Pancreas (tissue), 10 donors: ENCODE results near the gene CKS1B. TPM values are rescaled to one million over a fixed set of nuclear protein-coding genes. Genes with fewer than 3 reads are reported as not detected.
A peak's percentile ranks its signal among the peaks of the same experiment; 100 is the strongest.

Source experiments
- ATAC-seq, 4 donors: fragments of 200-7000 bp; cut with Tn5 transposase; one replicate each; pipeline versions ENCODE4 v1.8.0 to v1.9.1; 2020; ENCODE audit warnings: mild to moderate bottlenecking in 4 of 4, moderate library complexity in 4 of 4
- DNase-seq, 6 donors: peaks; one replicate each; pipeline ENCODE4 v3.0.0-alpha.2; 2020
- FAIRE-seq: peaks from 2 replicates; lab custom pipeline; 2012; peaks lifted over from hg19 to GRCh38; lab: Jason Lieb, UNC
- H3K27ac ChIP-seq, 4 donors: fragments of 200-600 bp; sonication (generic); 1 replicate in 3 of 4; 2 replicates in 1 of 4; pipeline versions ENCODE4 v1.5.0 to v1.8.0; 2020
- H3K27me3 ChIP-seq, 4 donors: fragments of 200-600 bp; one replicate each; pipeline ENCODE4 v1.8.0; 2021
- H3K36me3 ChIP-seq, 3 donors: fragments of 200-600 bp; sonication (generic) in 1 of 3; one replicate each; pipeline versions ENCODE4 v1.5.0 to v1.8.0; 2020 to 2021
- H3K4me1 ChIP-seq, 3 donors: fragments of 200-600 bp; one replicate each; pipeline ENCODE4 v1.8.0; 2021
- H3K4me3 ChIP-seq, 4 donors: fragments of 200-600 bp; sonication (generic) in 2 of 4; one replicate each; pipeline versions ENCODE4 v1.5.0 to v1.8.0; 2020 to 2021
- H3K9me3 ChIP-seq, 4 donors: fragments of 200-600 bp; one replicate each; pipeline ENCODE4 v1.8.0; 2021
- WGBS, 2 donors: extraction: QIAGEN DNeasy Blood & Tissue Kit; methylation state at CpG; one replicate each; pipeline ENCODE4 v1.1.7; 2013; 5-methylcytosine and 5-hydroxymethylcytosine counted together
- intact Hi-C, 3 donors: fragments of 100-400 bp; cut with DNase I; formaldehyde crosslinking; loops; one replicate each; pipeline versions ENCODE4 v1.11.1 to v1.14.2; 2022
- polyA plus RNA-seq, 2 donors: library from polyadenylated mRNA; stranded (reverse); fragments of 200-250 nt; gene quantifications; one replicate each; pipeline ENCODE4 v1.2.3, GENCODE V29; 2013
- total RNA-seq, 6 donors: library from RNA; stranded (reverse); fragmentation: NEBNext Ultra II Directional in 4 of 6; extraction: Animal tissue kit (Norgen Biotek cat#: 25700) in 4 of 6; gene quantifications; one replicate each; pipeline versions ENCODE4 v1.2.1 to v1.2.4, GENCODE V29; 2021 to 2023
- TF ChIP-seq, protein P1 (sequence below), 4 donors: fragments of 200-600 bp; sonication (generic) in 3 of 4; IDR thresholded peaks; one replicate each; pipeline versions ENCODE4 v1.5.0 to v1.8.0; 2021; ENCODE audit warnings: antibody characterized with exemption in 4 of 4
- donor health status: healthy with polysubstance abuse.
- donor health status: DM: no; HTN: no; CAD: no; lungs with moderate emphysema.
- donor health status: DM: no; HTN: no; CAD: no.
- donor health status: control.
- donor health status: control.
- donor health status: Bipolar disorder and iron deficiency.
- donor health status: DM: yes; HTN: yes; CAD: no.
- donor health status: DM: no; HTN: no; CAD: no.
- donor health status: DM: no; HTN: no; CAD: no.
- donor health status: DM: yes; HTN: yes; CAD: no.

CKS1B gene
- total and polyA plus RNA-seq, 8 donors, result 6.7 to 19.5 (median 10.2) TPM

- ATAC-seq (no peak), FAIRE-seq (no peak), DNase-seq (no peak)
- Histone ChIP-seq H3K27ac (no peak overlapping the region), H3K4me3 (no peak overlapping the region), H3K36me3 (no peaks in the 10 kb centered on the region), H3K4me1 (peaks cover 8 to 13% (median 11%) of the 10 kb centered on the region in 3 donors), H3K9me3 (no peaks in the 10 kb centered on the region), H3K27me3 (no peaks in the 10 kb centered on the region)
- intact Hi-C loops, result no loop called here
- TF ChIP-seq, protein P1, sequence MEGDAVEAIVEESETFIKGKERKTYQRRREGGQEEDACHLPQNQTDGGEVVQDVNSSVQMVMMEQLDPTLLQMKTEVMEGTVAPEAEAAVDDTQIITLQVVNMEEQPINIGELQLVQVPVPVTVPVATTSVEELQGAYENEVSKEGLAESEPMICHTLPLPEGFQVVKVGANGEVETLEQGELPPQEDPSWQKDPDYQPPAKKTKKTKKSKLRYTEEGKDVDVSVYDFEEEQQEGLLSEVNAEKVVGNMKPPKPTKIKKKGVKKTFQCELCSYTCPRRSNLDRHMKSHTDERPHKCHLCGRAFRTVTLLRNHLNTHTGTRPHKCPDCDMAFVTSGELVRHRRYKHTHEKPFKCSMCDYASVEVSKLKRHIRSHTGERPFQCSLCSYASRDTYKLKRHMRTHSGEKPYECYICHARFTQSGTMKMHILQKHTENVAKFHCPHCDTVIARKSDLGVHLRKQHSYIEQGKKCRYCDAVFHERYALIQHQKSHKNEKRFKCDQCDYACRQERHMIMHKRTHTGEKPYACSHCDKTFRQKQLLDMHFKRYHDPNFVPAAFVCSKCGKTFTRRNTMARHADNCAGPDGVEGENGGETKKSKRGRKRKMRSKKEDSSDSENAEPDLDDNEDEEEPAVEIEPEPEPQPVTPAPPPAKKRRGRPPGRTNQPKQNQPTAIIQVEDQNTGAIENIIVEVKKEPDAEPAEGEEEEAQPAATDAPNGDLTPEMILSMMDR (IDR thresholded peaks at IDR 0.05), result no peak
- 97 to 99% methylated on average over 5 of the region's 5 CpGs for WGBS, 2 donors
These were observed 40.0 kb upstream of the CKS1B start for GRCh38 chr1:154934358-154934948.

- FAIRE-seq, result no peak
- Histone ChIP-seq H3K4me3 (peak overlapping the region; percentile 34 to 54 (median 51)), H3K27me3 (no peaks in the 10 kb centered on the region), H3K4me1 (peaks cover 8 to 13% (median 11%) of the 10 kb centered on the region in 3 donors), H3K9me3 (no peaks in the 10 kb centered on the region), H3K27ac (peak overlapping the region; percentile 97 to 100 (median 98)), H3K36me3 (no peaks in the 10 kb centered on the region)
- WGBS, 2 donors, result 30 to 37% methylated on average over 27 of the region's 27 CpGs
- DNase-seq, result no peak
- intact Hi-C loops, result no loop called here
- no peak for ATAC-seq
- TF ChIP-seq, protein P1 (IDR thresholded peaks at IDR 0.05), result no peak
These were observed 38.5 kb upstream of the CKS1B start for GRCh38 chr1:154935749-154936554.

- FAIRE-seq, result no peak
- intact Hi-C loops, result no loop called here
- Histone ChIP-seq H3K36me3 (no peaks in the 10 kb centered on the region), H3K27ac (peak within 1 kb of the TSS; percentile 97 to 100 (median 98)), H3K4me3 (peak within 1 kb of the TSS; percentile 34 to 54 (median 51)), H3K4me1 (peaks cover 8 to 13% (median 13%) of the 10 kb centered on the region in 3 donors), H3K9me3 (no peaks in the 10 kb centered on the region), H3K27me3 (no peaks in the 10 kb centered on the region)
- ATAC-seq, result peak; percentile 91 to 96 (median 92)
- 0% methylated on average over 43 to 45 of the region's 45 CpGs for WGBS, 2 donors
- DNase-seq, result peak; percentile 92 to 98 (median 94)
- TF ChIP-seq, protein P1 (IDR thresholded peaks at IDR 0.05), result no peak
These were observed 37.9 kb upstream of the CKS1B start, which contains the start of gene PMVK for GRCh38 chr1:154936555-154937084. Gene PMVK (minus strand): TSS chr1:154936719. CDS start chr1:154936685, 34 bp downstream.

GRCh38 chr1:154937085-154937987 lies 37.1 kb upstream of the CKS1B start:
- H3K4me1 ChIP-seq, result peaks cover 8 to 20% (median 13%) of the 10 kb centered on the region in 3 donors
- peak; percentile 81 to 88 (median 83) for ATAC-seq
- no peaks in the 10 kb centered on the region for H3K27me3 ChIP-seq
- no peak for FAIRE-seq
- 0 to 1% methylated on average over 36 of the region's 36 CpGs for WGBS, 2 donors
- H3K9me3 ChIP-seq, result no peaks in the 10 kb centered on the region
- peak; percentile 87 to 94 (median 90) for DNase-seq
- peak overlapping the region; percentile 23 to 54 (median 51) for H3K4me3 ChIP-seq
- no peaks in the 10 kb centered on the region for H3K36me3 ChIP-seq
- TF ChIP-seq, protein P1 (IDR thresholded peaks at IDR 0.05), result no peak
- peak overlapping the region; percentile 97 to 100 (median 98) for H3K27ac ChIP-seq
- intact Hi-C loops, result no loop called here
